Esophagus muscularis mucosa (tissue), 3 donors: ENCODE measurements around the gene DMD.

Experiments used
- CTCF ChIP-seq, 3 experiments: fragments of 200-600 bp in 2 of 3; fragments of 450-650 bp in 1 of 3; sonication (generic) in 2 of 3; IDR thresholded peaks; one replicate each; pipeline ENCODE4 v1.5.1; 2017 to 2019; ENCODE audit warnings: antibody characterized with exemption in 3 of 3, mild to moderate bottlenecking in 2 of 3, moderate library complexity in 1 of 3
- POLR2A ChIP-seq: fragments of 450-650 bp; IDR thresholded peaks from one replicate; pipeline ENCODE4 v1.6.1; 2017; ENCODE audit warnings: antibody characterized with exemption, moderate library complexity, mild to moderate bottlenecking, low read depth
- POLR2AphosphoS5 ChIP-seq, 2 donors: sonication (generic); formaldehyde crosslinking; IDR thresholded peaks; one replicate each; pipeline ENCODE4 v1.6.1; 2017; ENCODE audit warnings: antibody characterized with exemption in 2 of 2

GRCh38 chrX:32985544-32985943, 225.8 kb downstream of the DMD start:
- TF ChIP-seq CTCF (IDR thresholded peaks at IDR 0.05) (no peak), POLR2AphosphoS5 (IDR thresholded peaks at IDR 0.05) (no peak), POLR2A (no peak)
